ENCODE data around the gene MTUS2. TPM values are rescaled to one million over a fixed set of nuclear protein-coding genes. Genes with fewer than 3 reads are reported as not detected.

Gene MTUS2
- total RNA-seq, 1 experiment from 2014 or later: 1.7 TPM

GRCh38 chr13:29039212-29039611 is 219.1 kb downstream of the MTUS2 start:
- Mint-ChIP-seq H3K9me3 (ENCODE audit: unreplicated experiment) (peaks cover 2% of the 10 kb centered on the region), H3K27ac (ENCODE audit: unreplicated experiment) (no peak overlapping the region), H3K4me3 (ENCODE audit: unreplicated experiment) (no peak overlapping the region), H3K4me1 (ENCODE audit: low read depth, unreplicated experiment) (no peaks in the 10 kb centered on the region), H3K27me3 (ENCODE audit: insufficient read depth, unreplicated experiment) (peaks cover 15% of the 10 kb centered on the region), H3K36me3 (ENCODE audit: insufficient read depth, unreplicated experiment) (no peaks in the 10 kb centered on the region)
- DNase-seq: no peak
- intact Hi-C loops (cut with micrococcal nuclease; ENCODE audit: unreplicated experiment): no loop called here
- BruUV-seq (replicated peaks): no TSS peak
- Histone ChIP-seq H3K36me3 (ENCODE audit: control insufficient read depth, insufficient read depth, low read length) (no peaks in the 10 kb centered on the region), H3K9me3 (no peaks in the 10 kb centered on the region; the same call in 1 of the 2 replicates), H3K27me3 (replicated peaks; ENCODE audit: control insufficient read depth, insufficient read depth, low read length) (no peaks in the 10 kb centered on the region; the same call in none of the 2 replicates), H3K4me1 (no peaks in the 10 kb centered on the region), H3K4me3 (ENCODE audit: low read depth, low read length) (no peak overlapping the region)
- ChIA-PET CTCF (no interaction called here), POLR2A (no interaction called here)
- TF ChIP-seq CTCF (IDR thresholded peaks at IDR 0.05; ENCODE audit: insufficient read depth in 1 of 2, low read depth in 1 of 2, low read length in 1 of 2, severe bottlenecking in 1 of 2, unreplicated experiment in 1 of 2): no peak

- Histone ChIP-seq H3K9me3 (no peaks in the 10 kb centered on the region; the same call in 1 of the 2 replicates), H3K36me3 (ENCODE audit: control insufficient read depth, insufficient read depth, low read length) (no peaks in the 10 kb centered on the region), H3K4me1 (no peaks in the 10 kb centered on the region), H3K27me3 (replicated peaks; ENCODE audit: control insufficient read depth, insufficient read depth, low read length) (no peaks in the 10 kb centered on the region), H3K4me3 (ENCODE audit: low read depth, low read length) (no peak overlapping the region)
- DNase-seq: no peak
- BruUV-seq (replicated peaks): no TSS peak
- Mint-ChIP-seq H3K4me3 (ENCODE audit: unreplicated experiment) (no peak overlapping the region), H3K9me3 (ENCODE audit: unreplicated experiment) (peaks cover 11% of the 10 kb centered on the region), H3K27ac (ENCODE audit: unreplicated experiment) (no peak overlapping the region), H3K4me1 (ENCODE audit: low read depth, unreplicated experiment) (no peaks in the 10 kb centered on the region), H3K27me3 (ENCODE audit: insufficient read depth, unreplicated experiment) (no peaks in the 10 kb centered on the region), H3K36me3 (ENCODE audit: insufficient read depth, unreplicated experiment) (no peaks in the 10 kb centered on the region)
- ChIA-PET CTCF (no interaction called here), POLR2A (no interaction called here)
- intact Hi-C loops (cut with micrococcal nuclease; ENCODE audit: unreplicated experiment): no loop called here
- TF ChIP-seq CTCF (IDR thresholded peaks at IDR 0.05; ENCODE audit: insufficient read depth in 1 of 2, low read depth in 1 of 2, low read length in 1 of 2, severe bottlenecking in 1 of 2, unreplicated experiment in 1 of 2): no peak
These were observed 226.4 kb downstream of the MTUS2 start for GRCh38 chr13:29046588-29046987.

GRCh38 chr13:29049524-29049923 is 229.4 kb downstream of the MTUS2 start:
- no peaks in the 10 kb centered on the region for H3K27me3 Mint-ChIP-seq (ENCODE audit: insufficient read depth, unreplicated experiment)
- Histone ChIP-seq H3K9me3 (no peaks in the 10 kb centered on the region), H3K27me3 (replicated peaks; ENCODE audit: control insufficient read depth, insufficient read depth, low read length) (no peaks in the 10 kb centered on the region), H3K4me1 (no peaks in the 10 kb centered on the region), H3K36me3 (ENCODE audit: control insufficient read depth, insufficient read depth, low read length) (no peaks in the 10 kb centered on the region), H3K4me3 (ENCODE audit: low read depth, low read length) (no peak overlapping the region)
- intact Hi-C loops (cut with micrococcal nuclease; ENCODE audit: unreplicated experiment): no loop called here
- no TSS peak for BruUV-seq (replicated peaks)
- DNase-seq: no peak
- ChIA-PET CTCF (no interaction called here), POLR2A (no interaction called here)
- no peak for TF ChIP-seq CTCF (IDR thresholded peaks at IDR 0.05; ENCODE audit: insufficient read depth in 1 of 2, low read depth in 1 of 2, low read length in 1 of 2, severe bottlenecking in 1 of 2, unreplicated experiment in 1 of 2)
- H3K36me3 Mint-ChIP-seq (ENCODE audit: insufficient read depth, unreplicated experiment): no peaks in the 10 kb centered on the region
- peaks cover 5% of the 10 kb centered on the region for H3K9me3 Mint-ChIP-seq (ENCODE audit: unreplicated experiment)
- no peaks in the 10 kb centered on the region for H3K4me1 Mint-ChIP-seq (ENCODE audit: low read depth, unreplicated experiment)
- no peak overlapping the region for H3K27ac Mint-ChIP-seq (ENCODE audit: unreplicated experiment)
- no peak overlapping the region for H3K4me3 Mint-ChIP-seq (ENCODE audit: unreplicated experiment)
